Lung (tissue), 12 donors: ENCODE data around the gene C16orf89. TPM values are rescaled to one million over a fixed set of nuclear protein-coding genes. Genes with fewer than 3 reads are reported as not detected.

Source experiments
- ATAC-seq: fragments of 200-7000 bp; cut with Tn5 transposase; one replicate; pipeline ENCODE4 v1.9.1; 2020; ENCODE audit warnings: moderate number of reproducible peaks; ENCODE audit not compliant: insufficient read depth, low FRiP score
- DNase-seq, 3 donors: peaks; one replicate each; pipeline ENCODE4 v3.0.0-alpha.2; 2013 to 2017
- H3K27ac ChIP-seq, 2 donors: one replicate each; pipeline ENCODE4 v1.5.1; 2013; ENCODE audit warnings: mild to moderate bottlenecking in 2 of 2, moderate library complexity in 2 of 2, control low read depth in 1 of 2, inconsistent platforms in 1 of 2, low read depth in 1 of 2, low read length in 1 of 2
- H3K27me3 ChIP-seq, 3 donors: one replicate each; pipeline ENCODE4 v1.5.1; 2013; ENCODE audit warnings: low read length in 2 of 3; ENCODE audit not compliant: control insufficient read depth in 3 of 3, insufficient read depth in 3 of 3
- H3K36me3 ChIP-seq, 4 donors: one replicate each; pipeline ENCODE4 v1.5.1; 2013; ENCODE audit warnings: low read length in 4 of 4, mild to moderate bottlenecking in 1 of 4, moderate library complexity in 1 of 4; ENCODE audit not compliant: control insufficient read depth in 4 of 4, insufficient read depth in 4 of 4
- H3K4me1 ChIP-seq, 5 donors: one replicate each; pipeline ENCODE4 v1.5.1; 2013; ENCODE audit warnings: low read length in 5 of 5, mild to moderate bottlenecking in 2 of 5, moderate library complexity in 1 of 5; ENCODE audit not compliant: control insufficient read depth in 5 of 5, insufficient read depth in 5 of 5
- H3K4me3 ChIP-seq: one replicate; pipeline ENCODE4 v1.5.1; 2013; ENCODE audit warnings: mild to moderate bottlenecking, control low read depth, moderate library complexity
- H3K9ac ChIP-seq, 2 donors: one replicate each; pipeline ENCODE4 v1.5.1; 2013; ENCODE audit warnings: low read length in 2 of 2, control low read depth in 1 of 2; ENCODE audit not compliant: insufficient read depth in 1 of 2
- H3K9me3 ChIP-seq, 4 donors: one replicate each; pipeline ENCODE4 v1.5.1; 2013; ENCODE audit warnings: low read length in 3 of 4, mild to moderate bottlenecking in 1 of 4, moderate library complexity in 1 of 4; ENCODE audit not compliant: control insufficient read depth in 4 of 4, insufficient read depth in 3 of 4
- WGBS, 2 donors: extraction: QIAGEN DNeasy Blood & Tissue Kit; methylation state at CpG; one replicate each; pipeline ENCODE4 v1.1.7; 2013; 5-methylcytosine and 5-hydroxymethylcytosine counted together
- polyA plus RNA-seq, 2 donors: library from polyadenylated mRNA; stranded (reverse); fragments of 200-250 nt; gene quantifications; one replicate each; pipeline ENCODE4 v1.2.1, GENCODE V29; 2013
- total RNA-seq, 2 donors: library from RNA; depleted of rRNA in 1 of 2; stranded (reverse); fragments of >200 nt in 1 of 2; gene quantifications; one replicate each; pipeline ENCODE4 v1.2.1, GENCODE V29; 2014 to 2021
- TF ChIP-seq, protein P1 (sequence below): IDR thresholded peaks from 2 replicates; pipeline ENCODE4 v1.5.1; 2012; ENCODE audit warnings: mild to moderate bottlenecking; ENCODE audit errors: control extremely low read depth, extremely low read depth
- donor health status: control.
- donor health status: control.
- donor health status: Bipolar disorder and iron deficiency.
- donor health status: healthy.
- donor health status: DM: yes; HTN: yes; CAD: no.

C16orf89 gene
- total and polyA plus RNA-seq, 4 donors: 39.2 to 356 (median 97.2) TPM

DNA sequence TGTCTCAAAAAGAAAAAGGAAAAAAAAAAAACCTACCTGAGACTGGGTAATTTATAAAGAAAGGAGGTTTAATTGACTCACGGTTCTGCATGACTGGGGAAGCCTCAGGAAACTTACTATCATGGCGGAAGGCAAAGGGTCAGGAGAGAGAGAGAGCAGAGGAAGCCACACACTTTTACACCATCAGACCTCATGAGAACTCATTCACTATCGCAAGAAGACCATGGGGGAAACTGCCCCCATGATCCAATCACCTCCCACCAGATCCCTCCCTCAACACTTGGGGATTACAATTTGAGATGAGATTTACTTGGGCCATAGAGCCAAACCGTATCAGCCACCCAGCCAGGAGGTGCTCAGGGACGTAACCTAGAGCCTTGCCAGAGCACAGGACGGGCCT, 52.9 kb downstream of the C16orf89 start:
- Histone ChIP-seq H3K27me3 (no peaks in the 10 kb centered on the region), H3K4me1 (no peaks in the 10 kb centered on the region), H3K36me3 (no peaks in the 10 kb centered on the region), H3K27ac (no peak overlapping the region), H3K9me3 (no peaks in the 10 kb centered on the region), H3K4me3 (no peak overlapping the region), H3K9ac (no peak overlapping the region)
- WGBS, 2 donors: 76 to 83% methylated on average over 6 of the region's 6 CpGs
- DNase-seq (no peak), ATAC-seq (no peak)
- TF ChIP-seq, protein P1, sequence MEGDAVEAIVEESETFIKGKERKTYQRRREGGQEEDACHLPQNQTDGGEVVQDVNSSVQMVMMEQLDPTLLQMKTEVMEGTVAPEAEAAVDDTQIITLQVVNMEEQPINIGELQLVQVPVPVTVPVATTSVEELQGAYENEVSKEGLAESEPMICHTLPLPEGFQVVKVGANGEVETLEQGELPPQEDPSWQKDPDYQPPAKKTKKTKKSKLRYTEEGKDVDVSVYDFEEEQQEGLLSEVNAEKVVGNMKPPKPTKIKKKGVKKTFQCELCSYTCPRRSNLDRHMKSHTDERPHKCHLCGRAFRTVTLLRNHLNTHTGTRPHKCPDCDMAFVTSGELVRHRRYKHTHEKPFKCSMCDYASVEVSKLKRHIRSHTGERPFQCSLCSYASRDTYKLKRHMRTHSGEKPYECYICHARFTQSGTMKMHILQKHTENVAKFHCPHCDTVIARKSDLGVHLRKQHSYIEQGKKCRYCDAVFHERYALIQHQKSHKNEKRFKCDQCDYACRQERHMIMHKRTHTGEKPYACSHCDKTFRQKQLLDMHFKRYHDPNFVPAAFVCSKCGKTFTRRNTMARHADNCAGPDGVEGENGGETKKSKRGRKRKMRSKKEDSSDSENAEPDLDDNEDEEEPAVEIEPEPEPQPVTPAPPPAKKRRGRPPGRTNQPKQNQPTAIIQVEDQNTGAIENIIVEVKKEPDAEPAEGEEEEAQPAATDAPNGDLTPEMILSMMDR: no peak

DNA sequence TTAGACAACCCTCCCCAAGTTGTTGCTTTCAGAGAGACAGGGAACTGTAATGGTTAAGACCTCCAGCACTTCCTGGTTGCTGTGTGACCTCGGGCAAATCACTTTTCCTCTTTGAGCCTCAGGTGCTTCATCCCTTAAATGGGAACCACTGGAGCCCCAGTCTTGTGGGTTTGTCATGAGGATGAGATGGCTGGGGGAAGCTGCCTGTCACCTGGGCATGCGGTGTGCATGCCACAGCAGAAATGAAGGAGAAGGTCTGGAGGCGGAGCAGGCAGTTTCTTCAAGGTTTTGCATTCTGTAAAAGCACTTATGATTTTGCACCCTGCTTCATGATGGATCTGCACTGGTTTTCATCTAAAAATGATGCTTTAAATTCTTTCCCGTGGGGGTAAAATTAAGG, 54.1 kb downstream of the C16orf89 start:
- Histone ChIP-seq H3K9me3 (no peaks in the 10 kb centered on the region), H3K27ac (no peak overlapping the region), H3K9ac (no peak overlapping the region), H3K4me1 (no peaks in the 10 kb centered on the region), H3K27me3 (no peaks in the 10 kb centered on the region), H3K36me3 (no peaks in the 10 kb centered on the region), H3K4me3 (no peak overlapping the region)
- DNase-seq (no peak), ATAC-seq (no peak)
- 42 to 57% methylated on average over 4 of the region's 4 CpGs for WGBS, 2 donors
- TF ChIP-seq, protein P1: no peak

DNA sequence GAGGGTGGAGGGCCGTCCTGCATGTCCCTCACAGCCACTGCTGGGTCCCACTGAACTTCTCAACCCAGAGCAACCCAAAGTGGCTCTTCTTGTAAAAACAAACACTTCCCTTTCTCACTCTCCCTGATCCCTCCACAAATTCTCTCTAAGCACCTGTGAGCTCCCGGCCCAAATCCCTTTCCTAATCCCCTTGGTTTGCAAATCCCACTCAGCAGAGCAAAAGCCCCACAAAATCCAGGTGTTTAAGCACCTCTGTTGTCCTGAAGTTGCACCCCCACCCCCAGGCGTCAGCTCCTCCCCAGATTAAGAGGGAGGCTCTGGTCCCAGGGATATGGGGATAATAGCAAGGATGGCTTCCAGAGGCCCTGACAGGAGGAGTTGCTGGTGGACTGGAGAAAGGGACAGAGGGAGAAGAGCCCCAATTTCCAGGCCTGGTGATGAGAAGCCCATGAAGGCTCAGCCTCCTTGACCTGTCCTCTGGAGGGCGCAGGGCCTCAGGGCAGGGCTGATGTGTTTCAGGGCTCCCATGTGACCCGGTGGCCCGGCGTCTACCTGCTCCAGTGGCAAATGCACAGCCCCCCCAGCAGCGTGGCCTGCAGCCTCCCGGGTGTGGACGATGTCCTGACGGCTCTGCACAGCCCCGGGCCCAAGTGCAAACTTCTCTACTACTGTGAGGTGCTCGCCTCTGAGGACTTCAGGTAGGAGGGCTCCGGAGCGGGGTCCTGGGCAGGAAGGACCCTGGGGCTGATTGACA, 55.0 kb downstream of the C16orf89 start:
- DNase-seq: no peak
- Histone ChIP-seq H3K4me3 (no peak overlapping the region), H3K27ac (no peak overlapping the region), H3K36me3 (no peaks in the 10 kb centered on the region), H3K9me3 (no peaks in the 10 kb centered on the region), H3K27me3 (no peaks in the 10 kb centered on the region), H3K9ac (no peak overlapping the region), H3K4me1 (no peaks in the 10 kb centered on the region)
- ATAC-seq: no peak
- WGBS, 2 donors: 35 to 44% methylated on average over 15 of the region's 15 CpGs
- TF ChIP-seq, protein P1: no peak

DNA sequence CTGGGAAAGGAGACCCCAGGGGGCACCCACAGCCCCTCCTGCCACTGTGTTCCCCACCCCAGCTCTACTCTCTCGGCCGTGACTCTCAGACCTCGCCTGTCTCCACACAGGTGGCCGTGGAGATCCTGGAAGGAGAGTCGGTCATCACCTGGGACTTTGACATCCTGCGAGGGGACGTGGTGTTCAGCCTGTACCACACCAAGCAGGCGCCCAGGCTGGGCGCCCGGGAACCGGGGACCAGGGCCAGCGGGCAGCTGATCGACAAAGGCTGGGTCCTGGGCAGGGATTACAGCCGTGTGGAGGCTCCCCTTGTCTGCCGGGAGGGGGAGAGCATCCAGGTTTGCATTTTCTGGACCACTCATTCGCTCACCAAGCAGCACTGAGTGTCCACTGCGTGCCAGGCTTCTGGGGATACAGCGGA, 57.4 kb downstream of the C16orf89 start:
- Histone ChIP-seq H3K4me1 (no peaks in the 10 kb centered on the region), H3K9me3 (no peaks in the 10 kb centered on the region), H3K36me3 (no peaks in the 10 kb centered on the region), H3K4me3 (no peak overlapping the region), H3K27me3 (no peaks in the 10 kb centered on the region), H3K9ac (no peak overlapping the region), H3K27ac (no peak overlapping the region)
- DNase-seq (no peak), ATAC-seq (no peak)
- 84 to 88% methylated on average over 18 of the region's 18 CpGs for WGBS, 2 donors
- TF ChIP-seq, protein P1: no peak
